AG04450 (cell line): ENCODE measurements around the gene NYAP1. TPM values are rescaled to one million over a fixed set of nuclear protein-coding genes. Genes with fewer than 3 reads are reported as not detected.

Experiments
- CTCF ChIA-PET: fragments of 300-600, 350-600 bp; formaldehyde crosslinking; extraction: SDS; loops from one replicate; lab custom pipeline; 2022; ENCODE audit warnings: antibody characterized with exemption, inconsistent platforms; lab: Charles Lee
- POLR2A ChIA-PET: fragments of 350-600 bp; formaldehyde crosslinking; extraction: SDS; loops from one replicate; lab custom pipeline; 2021; ENCODE audit warnings: antibody characterized with exemption, inconsistent platforms; lab: Yijun Ruan, JAX
- DNase-seq: peaks from one replicate; pipeline ENCODE4 v3.0.0-alpha.2; 2011; ENCODE audit warnings: low read depth, low spot score
- H3K27ac ChIP-seq: one replicate; pipeline ENCODE4 v1.5.1; 2012; ENCODE audit warnings: low read depth, low read length, control low read depth
- H3K27me3 ChIP-seq: one replicate; pipeline ENCODE4 v1.6.0; 2012; ENCODE audit warnings: low read length; ENCODE audit not compliant: control insufficient read depth, insufficient read depth
- H3K4me3 ChIP-seq: 2 replicates; pipeline ENCODE4 v1.5.1; 2011; ENCODE audit warnings: mild to moderate bottlenecking, low read depth, low read length, control low read depth
- H3K9me3 ChIP-seq: 2 replicates; pipeline ENCODE4 v1.5.1; 2012; ENCODE audit warnings: low read length; ENCODE audit not compliant: control insufficient read depth, insufficient read depth
- CTCF ChIP-seq: IDR thresholded peaks from 2 replicates; pipeline ENCODE4 v1.5.1; 2011; ENCODE audit warnings: low read depth, low read length, control low read depth, inconsistent platforms
- polyA plus RNA-seq: library from polyadenylated mRNA; depleted of rRNA; stranded (reverse); fragments of >200 nt; gene quantifications from 2 replicates; pipeline ENCODE4 v1.2.3, GENCODE V29; 2011

NYAP1 gene
- polyA plus RNA-seq, 1 experiment = 0.35 TPM

- DNase-seq = no peak
- TF ChIP-seq CTCF = peak; percentile 30; the same call in 1 of the 2 replicates
- Histone ChIP-seq H3K27me3 (no peaks in the 10 kb centered on the region), H3K9me3 (peaks cover 5% of the 10 kb centered on the region; the same call in 1 of the 2 replicates), H3K27ac (no peak overlapping the region), H3K4me3 (peak overlapping the region; percentile 94)
- ChIA-PET CTCF (interaction anchor here (0.5 to 3.4 kb wide), 7 partner anchors 8 to 362 kb away, joined by 3 to 15 read pairs (median 4); no protein-coding TSS in a partner anchor), POLR2A (interaction anchor here (0.6 to 2.2 kb wide), 6 partner anchors 11 to 109 kb away, joined by 3 to 15 read pairs (median 6); partner anchors contain the start of genes FBXO24, LRCH4 and ZCWPW1)
Measured at GRCh38 chr7:100476903-100477870, 6.5 kb upstream of the NYAP1 start.

DNA sequence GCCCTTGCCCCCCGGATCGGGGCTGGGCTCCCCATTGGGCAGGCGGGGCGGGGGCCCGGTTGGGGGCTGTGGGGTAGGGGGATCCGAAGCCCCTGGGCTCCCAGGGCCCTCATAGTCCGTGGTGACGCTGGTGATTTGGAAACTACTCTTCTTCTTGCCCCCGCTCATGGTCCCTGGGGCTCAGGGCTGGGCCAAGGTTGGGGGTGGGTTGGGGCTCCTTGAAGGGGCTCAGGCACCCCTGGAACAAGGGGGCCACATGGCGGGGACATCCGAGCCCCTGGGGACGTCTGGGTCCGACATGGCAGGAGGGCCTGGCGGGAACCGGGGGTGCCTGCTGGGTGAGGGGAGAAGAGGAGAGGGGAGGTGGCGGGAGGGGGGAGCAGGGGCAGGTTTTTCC, 5.9 kb upstream of the NYAP1 start:
- Histone ChIP-seq H3K27ac (no peak overlapping the region), H3K9me3 (peaks cover 5% of the 10 kb centered on the region; the same call in 1 of the 2 replicates), H3K27me3 (no peaks in the 10 kb centered on the region), H3K4me3 (peak overlapping the region; percentile 94)
- DNase-seq = no peak
- ChIA-PET POLR2A (interaction anchor here (0.6 to 2.2 kb wide), 6 partner anchors 12 to 108 kb away, joined by 3 to 15 read pairs (median 4); partner anchors contain the start of genes FBXO24, LRCH4 and ZCWPW1), CTCF (interaction anchor here (1.5 to 2.0 kb wide), 2 partner anchors 9 to 12 kb away, joined by 3 to 7 read pairs; no protein-coding TSS in a partner anchor)
- TF ChIP-seq CTCF = no peak

DNA sequence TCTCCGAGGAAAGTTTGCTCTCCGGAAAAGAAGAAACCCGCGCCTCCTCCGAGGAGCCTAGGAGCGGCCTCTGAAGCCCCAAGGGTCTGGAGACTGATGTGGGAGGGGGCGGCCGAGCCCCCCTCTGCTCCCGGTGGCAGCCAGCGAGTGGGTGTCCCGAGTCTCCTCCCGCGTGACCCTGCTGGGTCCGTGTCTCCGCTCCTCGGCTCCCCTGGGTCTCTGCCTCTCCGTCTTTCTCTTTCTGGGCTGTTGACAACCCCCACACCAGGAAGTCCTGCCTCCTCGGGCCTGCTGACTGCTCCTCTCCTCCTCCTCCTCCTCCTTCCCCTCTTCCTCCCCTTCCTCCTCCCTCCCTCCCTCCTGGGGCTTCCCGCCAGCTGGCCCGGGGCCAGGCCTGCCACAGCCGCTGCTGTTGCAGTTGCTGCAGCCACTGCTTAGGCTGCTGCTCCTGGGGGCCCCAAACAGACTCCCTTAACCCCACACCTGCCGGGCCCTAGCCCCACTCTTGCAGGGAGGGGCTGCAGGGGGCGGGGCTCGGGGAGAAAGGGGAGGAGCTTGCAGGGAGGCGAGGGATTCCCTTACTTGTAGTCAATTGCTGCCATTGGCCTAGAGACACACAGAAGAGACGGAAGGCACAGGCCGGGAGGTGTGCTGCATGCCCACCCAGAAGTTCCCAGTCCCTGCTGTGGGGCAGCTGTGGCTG, 4.6 kb upstream of the NYAP1 start, which contains the start of gene TSC22D4:
TSC22D4 (minus strand) TSS at position 257 of the 703 bp plus-strand sequence. CDS start 1,176 bp downstream, outside the sequence.
- ChIA-PET POLR2A (interaction anchor here (0.6 to 2.2 kb wide), 10 partner anchors 11 to 196 kb away, joined by 3 to 15 read pairs (median 3); partner anchors contain the start of genes FBXO24, MOSPD3, PCOLCE and ZCWPW1), CTCF (interaction anchor here (0.9 to 2.0 kb wide), 7 partner anchors 10 to 80 kb away, joined by 3 to 10 read pairs (median 5); no protein-coding TSS in a partner anchor)
- Histone ChIP-seq H3K27me3 (no peaks in the 10 kb centered on the region), H3K9me3 (peaks cover 5% of the 10 kb centered on the region; the same call in 1 of the 2 replicates), H3K4me3 (peak within 1 kb of the TSS; percentile 94), H3K27ac (peak within 1 kb of the TSS; percentile 68)
- no peak for TF ChIP-seq CTCF
- DNase-seq = peak; percentile 81

GRCh38 chr7:100481466-100481865, 2.3 kb upstream of the NYAP1 start:
- Histone ChIP-seq H3K27ac (no peak overlapping the region), H3K9me3 (peaks cover 5% of the 10 kb centered on the region; the same call in 1 of the 2 replicates), H3K4me3 (no peak overlapping the region), H3K27me3 (no peaks in the 10 kb centered on the region)
- POLR2A ChIA-PET = no interaction called here
- no peak for TF ChIP-seq CTCF
- CTCF ChIA-PET = interaction anchor here (0.5 to 1.9 kb wide), 9 partner anchors 12 to 103 kb away, joined by 3 to 20 read pairs (median 8); no protein-coding TSS in a partner anchor
- DNase-seq = no peak
